Kidney epithelial cell (primary cell): Measurements from ENCODE around the gene RPTOR. TPM values are rescaled to one million over a fixed set of nuclear protein-coding genes. Genes with fewer than 3 reads are reported as not detected.

Experiments
- DNase-seq: peaks from one replicate; pipeline ENCODE4 v3.0.0-alpha.2; 2010; ENCODE audit warnings: low read depth
- H3K27me3 ChIP-seq: 2 replicates; pipeline ENCODE4 v1.6.0; 2011; ENCODE audit warnings: low read length; ENCODE audit not compliant: control insufficient read depth, insufficient read depth
- H3K36me3 ChIP-seq: 2 replicates; pipeline ENCODE4 v1.5.1; 2011; ENCODE audit warnings: low read length; ENCODE audit not compliant: control insufficient read depth, insufficient read depth
- H3K4me3 ChIP-seq: 2 replicates; pipeline ENCODE4 v1.5.1; 2011; ENCODE audit warnings: low read depth, mild to moderate bottlenecking, control low read depth, low read length
- total RNA-seq: library from RNA; depleted of rRNA; stranded (reverse); fragments of >200 nt; gene quantifications from 2 replicates; pipeline ENCODE4 v1.2.3, GENCODE V29; 2015
- TF ChIP-seq, protein P1 (sequence below): IDR thresholded peaks from 2 replicates; pipeline ENCODE4 v1.5.1; 2011; ENCODE audit warnings: mild to moderate bottlenecking, moderate library complexity, low read length, control low read depth, inconsistent platforms; ENCODE audit not compliant: insufficient read depth, poor library complexity, severe bottlenecking

Gene RPTOR
- total RNA-seq, 1 donor from 2014 or later = 22.7 TPM

DNA sequence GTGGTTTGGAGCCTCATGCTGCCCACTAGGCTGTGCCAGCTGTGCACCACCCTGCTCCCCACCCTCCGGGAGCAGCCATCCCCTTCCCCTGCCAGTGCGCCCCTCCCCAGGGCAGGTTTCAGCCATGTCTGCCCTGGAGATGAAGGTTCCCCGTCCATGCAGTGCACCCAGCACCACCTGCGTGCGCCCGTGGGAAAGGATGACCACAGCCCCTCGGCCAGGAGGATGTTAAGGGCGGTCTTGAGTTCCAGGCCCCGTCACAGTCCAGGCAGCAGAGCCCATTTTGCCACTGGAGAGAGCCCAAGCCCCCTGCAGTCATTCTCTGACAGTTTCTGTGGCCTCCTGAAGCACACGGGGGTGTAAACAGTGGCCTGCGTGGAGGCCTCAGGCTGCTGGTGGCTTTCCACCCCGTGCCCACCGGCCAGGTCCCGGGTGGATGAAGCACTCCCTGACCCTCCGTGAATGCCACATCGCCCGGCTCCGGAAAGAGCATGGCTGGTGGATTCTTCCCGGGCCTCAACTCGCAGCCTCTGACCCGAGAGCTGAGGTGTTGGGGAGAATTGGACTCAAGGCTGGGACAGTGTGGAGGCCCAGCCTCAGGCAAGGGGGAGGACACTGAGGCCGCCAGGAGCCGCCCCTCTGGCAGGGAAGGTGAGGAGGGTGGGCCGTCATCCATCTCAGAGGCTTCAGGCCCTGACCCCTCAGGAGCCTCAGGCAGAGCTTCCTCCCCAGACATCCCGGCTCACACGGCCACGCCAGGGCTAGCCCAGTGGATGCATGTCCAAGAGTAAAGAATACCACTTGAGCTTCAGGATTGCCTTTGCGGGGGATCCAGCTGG, 377.3 kb downstream of the RPTOR start:
- TF ChIP-seq, protein P1, sequence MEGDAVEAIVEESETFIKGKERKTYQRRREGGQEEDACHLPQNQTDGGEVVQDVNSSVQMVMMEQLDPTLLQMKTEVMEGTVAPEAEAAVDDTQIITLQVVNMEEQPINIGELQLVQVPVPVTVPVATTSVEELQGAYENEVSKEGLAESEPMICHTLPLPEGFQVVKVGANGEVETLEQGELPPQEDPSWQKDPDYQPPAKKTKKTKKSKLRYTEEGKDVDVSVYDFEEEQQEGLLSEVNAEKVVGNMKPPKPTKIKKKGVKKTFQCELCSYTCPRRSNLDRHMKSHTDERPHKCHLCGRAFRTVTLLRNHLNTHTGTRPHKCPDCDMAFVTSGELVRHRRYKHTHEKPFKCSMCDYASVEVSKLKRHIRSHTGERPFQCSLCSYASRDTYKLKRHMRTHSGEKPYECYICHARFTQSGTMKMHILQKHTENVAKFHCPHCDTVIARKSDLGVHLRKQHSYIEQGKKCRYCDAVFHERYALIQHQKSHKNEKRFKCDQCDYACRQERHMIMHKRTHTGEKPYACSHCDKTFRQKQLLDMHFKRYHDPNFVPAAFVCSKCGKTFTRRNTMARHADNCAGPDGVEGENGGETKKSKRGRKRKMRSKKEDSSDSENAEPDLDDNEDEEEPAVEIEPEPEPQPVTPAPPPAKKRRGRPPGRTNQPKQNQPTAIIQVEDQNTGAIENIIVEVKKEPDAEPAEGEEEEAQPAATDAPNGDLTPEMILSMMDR = no peak
- no peak for DNase-seq
- Histone ChIP-seq H3K27me3 (no peaks in the 10 kb centered on the region), H3K36me3 (peaks cover 2% of the 10 kb centered on the region), H3K4me3 (no peak overlapping the region)

DNA sequence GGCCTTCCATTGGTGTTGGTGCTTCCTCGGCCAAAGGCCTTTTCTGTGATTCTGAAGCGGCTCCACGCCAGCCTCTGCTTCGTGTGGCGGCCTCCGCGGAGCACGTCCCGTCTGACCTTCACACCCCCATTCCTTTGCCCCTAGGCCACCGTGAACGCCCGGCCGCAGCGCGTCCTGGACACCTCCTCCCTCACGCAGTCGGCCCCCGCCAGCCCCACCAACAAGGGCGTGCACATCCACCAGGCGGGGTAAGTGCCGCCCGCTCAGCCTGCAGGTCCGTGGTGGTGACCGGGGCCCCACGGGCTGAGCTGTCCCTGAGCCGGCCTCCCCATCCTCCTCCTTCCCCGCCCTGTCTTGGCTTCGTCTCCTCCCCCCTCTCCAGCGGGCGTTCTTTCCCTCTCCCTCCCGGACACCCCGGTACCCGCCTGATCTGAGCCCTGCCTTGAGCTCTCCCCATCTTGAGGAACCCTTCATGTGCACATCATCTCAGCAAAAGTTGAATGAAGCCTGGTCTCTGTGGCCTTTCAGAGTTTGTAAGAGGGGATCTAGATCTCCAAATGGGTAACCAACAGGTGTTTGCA, 378.0 kb downstream of the RPTOR start:
- Histone ChIP-seq H3K4me3 (no peak overlapping the region), H3K36me3 (peaks cover 2% of the 10 kb centered on the region), H3K27me3 (no peaks in the 10 kb centered on the region)
- DNase-seq = no peak
- TF ChIP-seq, protein P1 = no peak

DNA sequence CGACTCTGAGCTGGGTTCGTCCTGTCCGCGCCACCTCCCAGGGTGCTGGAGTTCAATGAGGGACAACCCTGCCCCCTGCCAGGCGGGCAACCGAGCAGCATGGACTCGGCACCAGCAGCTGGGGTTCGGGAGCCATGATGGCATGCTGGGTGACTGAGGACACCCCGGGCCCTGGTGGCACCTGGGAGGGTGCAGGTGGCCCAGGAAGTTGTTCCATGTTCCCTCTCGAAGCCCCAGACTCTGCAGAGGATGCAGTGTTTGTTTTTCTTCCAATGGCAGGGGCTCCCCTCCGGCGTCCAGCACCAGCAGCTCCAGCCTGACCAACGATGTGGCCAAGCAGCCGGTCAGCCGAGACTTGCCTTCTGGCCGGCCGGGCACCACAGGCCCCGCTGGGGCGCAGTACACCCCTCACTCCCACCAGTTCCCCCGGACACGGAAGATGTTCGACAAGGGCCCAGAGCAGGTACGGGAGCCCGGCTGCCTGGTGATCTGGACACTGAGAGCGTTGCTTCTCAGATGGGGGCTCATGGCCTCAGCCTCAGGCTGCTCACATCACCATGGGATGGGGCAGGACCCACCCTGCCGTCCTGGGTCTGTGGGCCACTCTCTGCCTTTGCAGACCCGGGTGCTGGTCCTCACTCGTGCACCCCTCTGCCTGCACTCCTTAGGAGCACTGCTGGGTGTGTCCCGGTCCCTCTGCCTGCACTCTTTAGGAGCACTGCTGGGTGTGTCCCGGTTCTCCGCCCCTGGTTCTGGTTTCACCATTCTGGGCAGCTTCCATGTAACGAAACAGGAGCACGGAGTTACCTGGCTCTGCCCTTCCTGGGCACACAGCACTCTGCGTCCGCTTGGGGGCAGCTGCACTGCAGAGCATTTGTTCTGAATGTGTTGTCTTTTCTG, 378.8 kb downstream of the RPTOR start:
- TF ChIP-seq, protein P1 = no peak
- DNase-seq = no peak
- H3K36me3 ChIP-seq = peaks cover 2% of the 10 kb centered on the region
- no peaks in the 10 kb centered on the region for H3K27me3 ChIP-seq
- H3K4me3 ChIP-seq = no peak overlapping the region

DNA sequence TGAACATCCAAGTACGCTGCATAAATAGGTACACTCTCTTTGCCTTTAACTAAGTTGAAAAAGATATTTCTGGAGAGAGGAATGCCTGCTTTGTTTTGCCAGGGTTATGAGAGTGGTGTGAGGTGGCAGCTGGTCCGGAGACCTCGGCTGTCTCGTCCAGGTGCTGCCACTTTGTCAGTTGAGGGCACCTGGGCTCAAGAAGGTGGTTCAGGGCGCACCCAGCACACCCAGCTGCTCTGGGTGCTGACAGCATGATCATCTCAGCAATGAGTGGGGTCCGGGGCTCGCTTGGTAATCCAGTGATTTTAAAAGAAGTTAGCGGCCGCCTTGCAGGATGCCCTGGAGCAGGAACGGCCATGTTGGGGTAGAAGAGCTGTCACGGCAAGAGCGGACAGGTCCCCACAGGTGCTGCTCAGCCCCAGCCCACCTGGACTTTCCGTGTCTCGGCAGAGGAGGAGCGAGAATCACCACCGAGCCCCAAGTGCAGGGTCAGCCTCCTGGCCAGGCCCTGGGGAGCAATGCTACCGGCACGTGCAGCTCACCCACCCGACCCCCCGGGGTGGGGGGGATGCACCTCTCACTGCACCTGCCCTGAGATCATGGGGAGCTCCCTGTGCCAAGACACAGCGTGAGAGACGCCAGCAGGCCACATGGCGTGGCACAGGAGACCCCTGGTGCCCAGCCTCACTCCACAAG, 379.6 kb downstream of the RPTOR start:
- TF ChIP-seq, protein P1 = no peak
- Histone ChIP-seq H3K36me3 (peaks cover 2% of the 10 kb centered on the region), H3K27me3 (no peaks in the 10 kb centered on the region), H3K4me3 (no peak overlapping the region)
- DNase-seq = no peak

DNA sequence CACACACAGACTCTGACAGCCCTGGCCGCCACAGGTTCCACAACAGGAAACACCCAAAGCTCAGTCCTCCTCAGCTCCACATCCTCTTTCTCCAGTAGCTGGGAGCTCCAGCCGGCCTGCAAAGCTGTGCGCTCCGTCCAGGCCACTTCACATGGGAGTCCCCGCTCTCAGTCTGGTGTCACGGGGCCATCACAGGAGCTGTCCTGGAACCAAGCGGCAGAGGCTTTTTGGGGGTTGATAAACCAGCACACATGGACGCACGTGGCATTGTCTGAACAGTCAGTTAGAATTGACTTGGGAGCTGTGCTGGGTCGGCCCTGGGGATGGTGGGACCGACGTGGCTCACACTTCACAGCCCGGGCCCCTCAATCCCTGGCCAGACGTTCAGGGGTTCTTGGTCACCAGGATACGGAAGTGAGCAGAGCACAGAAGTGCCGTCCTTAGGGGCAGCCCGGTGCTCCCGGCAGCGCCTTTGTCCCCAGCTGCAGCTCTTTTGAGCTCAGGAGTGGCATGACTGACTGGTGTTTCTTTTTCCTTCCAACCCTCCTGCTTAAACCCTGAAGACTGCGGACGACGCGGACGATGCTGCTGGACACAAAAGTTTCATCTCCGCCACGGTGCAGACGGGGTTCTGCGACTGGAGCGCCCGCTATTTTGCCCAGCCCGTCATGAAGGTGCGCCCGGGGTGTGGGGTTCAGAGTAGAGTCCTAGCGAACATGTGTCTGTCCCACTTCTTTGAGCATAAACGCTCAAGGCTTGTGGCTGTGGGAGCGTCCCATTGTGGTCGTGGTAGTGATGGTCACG, 380.4 kb downstream of the RPTOR start:
- DNase-seq = no peak
- TF ChIP-seq, protein P1 = no peak
- Histone ChIP-seq H3K4me3 (no peak overlapping the region), H3K36me3 (peaks cover 2% of the 10 kb centered on the region), H3K27me3 (no peaks in the 10 kb centered on the region)
